PC-3 (cell line): ENCODE data around the gene TEDDM1. TPM values are rescaled to one million over a fixed set of nuclear protein-coding genes. Genes with fewer than 3 reads are reported as not detected.

Experiments
- ATAC-seq: fragments of 200-7000 bp; cut with Tn5 transposase; 2 replicates; pipeline ENCODE4 v1.9.1; 2020; ENCODE audit warnings: mild to moderate bottlenecking, moderate library complexity
- BruUV-seq: library from RNA; stranded (reverse); fragments of 400-500 nt; replicated peaks from 2 replicates; lab custom pipeline; 2021; lab: Mats Ljungman, UMichigan
- CTCF ChIA-PET: fragments of 300-600 bp; sonication (Branson Sonifier 250); formaldehyde crosslinking; loops from one replicate; lab custom pipeline; 2022; ENCODE audit warnings: antibody characterized with exemption; lab: Charles Lee
- POLR2A ChIA-PET: fragments of 300-600 bp; sonication (Branson Sonifier 250); formaldehyde crosslinking; loops from one replicate; lab custom pipeline; 2022; ENCODE audit warnings: antibody characterized with exemption; ENCODE audit not compliant: unreplicated experiment; lab: Charles Lee
- DNase-seq: peaks from one replicate; pipeline ENCODE4 v3.0.0-alpha.2; 2015
- H2AFZ ChIP-seq: fragments of 300-600 bp; sonication (generic); 2 replicates; pipeline ENCODE4 v1.6.0; 2016; ENCODE audit warnings: antibody characterized with exemption, low read length
- H3F3A ChIP-seq: fragments of 300-600 bp; sonication (generic); one replicate; pipeline ENCODE4 v1.6.0; 2017; ENCODE audit warnings: antibody characterized with exemption, low read length, control low read depth, mild to moderate bottlenecking; ENCODE audit not compliant: unreplicated experiment
- H3K27ac ChIP-seq: fragments of 300-600 bp; sonication (generic); 2 replicates; pipeline ENCODE4 v1.5.1; 2016; ENCODE audit warnings: mild to moderate bottlenecking, low read length
- H3K27me3 ChIP-seq: fragments of 300-600 bp; sonication (generic); 2 replicates; pipeline ENCODE4 v1.6.1; 2016; ENCODE audit warnings: low read length, mixed read lengths
- H3K36me3 ChIP-seq: fragments of 300-600 bp; sonication (generic); 2 replicates; pipeline ENCODE4 v1.6.1; 2016; ENCODE audit warnings: low read depth, mixed run types, low read length, mixed read lengths
- H3K4me1 ChIP-seq: fragments of 300-600 bp; sonication (generic); 2 replicates; pipeline ENCODE4 v1.5.1; 2016; ENCODE audit warnings: low read length; ENCODE audit not compliant: insufficient read depth
- H3K4me2 ChIP-seq: fragments of 300-600 bp; sonication (generic); 2 replicates; pipeline ENCODE4 v1.6.0; 2016; ENCODE audit warnings: low read length
- H3K4me3 ChIP-seq: fragments of 300-600 bp; sonication (generic); 2 replicates; pipeline ENCODE4 v1.5.1; 2016; ENCODE audit warnings: mild to moderate bottlenecking, low read length, mixed read lengths
- H3K79me2 ChIP-seq: fragments of 300-600 bp; sonication (generic); 2 replicates; pipeline ENCODE4 v1.6.1; 2017; ENCODE audit warnings: low read length, mixed read lengths
- H3K9ac ChIP-seq: fragments of 300-600 bp; sonication (generic); 2 replicates; pipeline ENCODE4 v1.6.0; 2016; ENCODE audit warnings: mild to moderate bottlenecking, low read length
- H3K9me2 ChIP-seq: fragments of 300-600 bp; sonication (generic); replicated peaks from 2 replicates; pipeline ENCODE4 v1.6.1; 2016; ENCODE audit warnings: mixed run types, low read length, mixed read lengths
- H3K9me3 ChIP-seq: fragments of 300-600 bp; sonication (generic); 2 replicates; pipeline ENCODE4 v1.6.1; 2016; ENCODE audit warnings: low read length, mixed read lengths
- H4K20me1 ChIP-seq: fragments of 300-600 bp; sonication (generic); 2 replicates; pipeline ENCODE4 v1.6.1; 2016; ENCODE audit warnings: low read length, mixed read lengths
- EZH2 ChIP-seq: fragments of 300-600 bp; sonication (generic); IDR thresholded peaks from one replicate; pipeline ENCODE4 v1.6.1; 2017; ENCODE audit warnings: antibody characterized with exemption, mild to moderate bottlenecking, low read length; ENCODE audit not compliant: unreplicated experiment
- EZH2phosphoT487 ChIP-seq: fragments of 300-600 bp; sonication (generic); IDR thresholded peaks from 2 replicates; pipeline ENCODE4 v1.6.1; 2018; ENCODE audit warnings: mild to moderate bottlenecking, antibody characterized with exemption, low read length, borderline replicate concordance
- intact Hi-C: fragments of 100-400 bp; cut with micrococcal nuclease; formaldehyde crosslinking; loops from 2 replicates; pipeline ENCODE4 v1.9.0; 2023
- total RNA-seq: library from RNA; depleted of rRNA; stranded (reverse); fragments of >200 nt; gene quantifications from 2 replicates; pipeline ENCODE4 v1.2.3, GENCODE V29; 2014
- TF ChIP-seq, protein P1 (sequence below): fragments of 300-600 bp; sonication (generic); conservative IDR thresholded peaks from 2 replicates; pipeline ENCODE4 v1.5.1; 2017; ENCODE audit warnings: antibody characterized with exemption, low read depth, mild to moderate bottlenecking, low read length

Gene TEDDM1
- total RNA-seq, 1 experiment from 2014 or later, result not detected

DNA sequence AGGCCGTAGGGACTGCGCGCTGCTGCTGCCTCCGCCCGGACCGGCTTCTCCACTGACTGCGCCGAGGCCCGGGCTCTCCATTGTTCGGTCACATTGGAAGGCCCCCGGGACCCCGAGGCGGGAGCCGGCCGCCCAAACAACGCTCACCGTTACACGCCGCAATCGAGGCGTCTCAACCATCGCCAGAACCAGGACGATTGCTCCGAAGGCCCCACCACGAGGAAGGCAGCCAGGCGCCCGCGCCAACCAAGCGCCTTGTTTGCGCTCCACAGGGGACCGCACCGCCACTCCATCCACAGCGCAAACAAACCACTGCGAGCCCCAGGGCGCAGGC is 9.5 kb downstream of the TEDDM1 start:
- Histone ChIP-seq H3K9me2 (no peaks in the 10 kb centered on the region), H2AFZ (no peak overlapping the region; the same call in 1 of the 2 replicates), H3K4me1 (peaks cover 12% of the 10 kb centered on the region), H3K27ac (peak overlapping the region; percentile 73), H3K4me3 (peak overlapping the region; percentile 95), H4K20me1 (peaks cover 31% of the 10 kb centered on the region), H3K27me3 (no peaks in the 10 kb centered on the region), H3K36me3 (peaks cover 28% of the 10 kb centered on the region), H3K9ac (peak overlapping the region; percentile 92), H3K9me3 (no peaks in the 10 kb centered on the region), H3K79me2 (peaks cover 41% of the 10 kb centered on the region), H3K4me2 (peak overlapping the region; percentile 97), H3F3A (no peaks in the 10 kb centered on the region)
- ChIA-PET CTCF (no interaction called here), POLR2A (no interaction called here)
- intact Hi-C loops, result loop anchor here (1.0 to 5.0 kb wide), 2 partner anchors 89 to 174 kb away; no protein-coding TSS in a partner anchor
- ATAC-seq (no peak; the same call in 1 of the 2 replicates), DNase-seq (no peak)
- no peak for TF ChIP-seq EZH2phosphoT487
- no peak for TF ChIP-seq EZH2
- TF ChIP-seq, protein P1, sequence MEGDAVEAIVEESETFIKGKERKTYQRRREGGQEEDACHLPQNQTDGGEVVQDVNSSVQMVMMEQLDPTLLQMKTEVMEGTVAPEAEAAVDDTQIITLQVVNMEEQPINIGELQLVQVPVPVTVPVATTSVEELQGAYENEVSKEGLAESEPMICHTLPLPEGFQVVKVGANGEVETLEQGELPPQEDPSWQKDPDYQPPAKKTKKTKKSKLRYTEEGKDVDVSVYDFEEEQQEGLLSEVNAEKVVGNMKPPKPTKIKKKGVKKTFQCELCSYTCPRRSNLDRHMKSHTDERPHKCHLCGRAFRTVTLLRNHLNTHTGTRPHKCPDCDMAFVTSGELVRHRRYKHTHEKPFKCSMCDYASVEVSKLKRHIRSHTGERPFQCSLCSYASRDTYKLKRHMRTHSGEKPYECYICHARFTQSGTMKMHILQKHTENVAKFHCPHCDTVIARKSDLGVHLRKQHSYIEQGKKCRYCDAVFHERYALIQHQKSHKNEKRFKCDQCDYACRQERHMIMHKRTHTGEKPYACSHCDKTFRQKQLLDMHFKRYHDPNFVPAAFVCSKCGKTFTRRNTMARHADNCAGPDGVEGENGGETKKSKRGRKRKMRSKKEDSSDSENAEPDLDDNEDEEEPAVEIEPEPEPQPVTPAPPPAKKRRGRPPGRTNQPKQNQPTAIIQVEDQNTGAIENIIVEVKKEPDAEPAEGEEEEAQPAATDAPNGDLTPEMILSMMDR, result no peak
- BruUV-seq, result no TSS peak

DNA sequence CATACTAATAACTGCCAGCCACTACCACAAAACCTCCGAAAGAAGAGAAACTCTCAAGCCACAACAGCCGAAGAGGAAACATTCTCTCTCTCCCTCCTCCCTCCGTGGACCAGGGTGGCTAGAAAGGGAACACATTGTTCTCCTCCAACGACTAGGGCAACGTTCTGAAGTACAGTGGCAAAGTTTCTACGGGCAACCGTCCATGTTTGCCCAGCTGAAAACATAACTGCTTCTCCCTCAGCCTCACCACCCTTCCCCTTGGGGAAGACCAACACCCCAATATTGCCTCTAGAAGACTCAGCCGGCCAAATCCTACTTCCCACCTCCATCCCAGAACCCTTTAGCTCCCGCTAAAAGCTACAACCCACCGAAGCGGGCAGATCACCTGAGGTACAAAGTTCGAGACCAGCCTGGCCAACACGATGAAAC is 10.8 kb downstream of the TEDDM1 start:
- no peaks in the 10 kb centered on the region for H3K9me2 ChIP-seq
- peak overlapping the region; percentile 95 for H3K4me3 ChIP-seq
- CTCF ChIA-PET, result no interaction called here
- H3K9me3 ChIP-seq, result no peaks in the 10 kb centered on the region
- peak overlapping the region; percentile 97 for H3K4me2 ChIP-seq
- no TSS peak for BruUV-seq
- peaks cover 31% of the 10 kb centered on the region for H4K20me1 ChIP-seq
- peaks cover 37% of the 10 kb centered on the region for H3K36me3 ChIP-seq
- peaks cover 41% of the 10 kb centered on the region for H3K79me2 ChIP-seq
- H3K27ac ChIP-seq, result no peak overlapping the region
- no peak overlapping the region for H2AFZ ChIP-seq
- DNase-seq (no peak), ATAC-seq (no peak)
- intact Hi-C loops, result loop anchor here (5.0 kb wide), 1 partner anchor 87 kb away; no protein-coding TSS in a partner anchor
- no peaks in the 10 kb centered on the region for H3K27me3 ChIP-seq
- no peaks in the 10 kb centered on the region for H3F3A ChIP-seq
- POLR2A ChIA-PET, result interaction anchor here (0.7 kb wide), 1 partner anchor 30 kb away, joined by 12 read pairs; no protein-coding TSS in a partner anchor
- H3K4me1 ChIP-seq, result peaks cover 12% of the 10 kb centered on the region
- peak overlapping the region; percentile 92 for H3K9ac ChIP-seq
- TF ChIP-seq, protein P1, result no peak
- TF ChIP-seq EZH2 (no peak), EZH2phosphoT487 (no peak)

DNA sequence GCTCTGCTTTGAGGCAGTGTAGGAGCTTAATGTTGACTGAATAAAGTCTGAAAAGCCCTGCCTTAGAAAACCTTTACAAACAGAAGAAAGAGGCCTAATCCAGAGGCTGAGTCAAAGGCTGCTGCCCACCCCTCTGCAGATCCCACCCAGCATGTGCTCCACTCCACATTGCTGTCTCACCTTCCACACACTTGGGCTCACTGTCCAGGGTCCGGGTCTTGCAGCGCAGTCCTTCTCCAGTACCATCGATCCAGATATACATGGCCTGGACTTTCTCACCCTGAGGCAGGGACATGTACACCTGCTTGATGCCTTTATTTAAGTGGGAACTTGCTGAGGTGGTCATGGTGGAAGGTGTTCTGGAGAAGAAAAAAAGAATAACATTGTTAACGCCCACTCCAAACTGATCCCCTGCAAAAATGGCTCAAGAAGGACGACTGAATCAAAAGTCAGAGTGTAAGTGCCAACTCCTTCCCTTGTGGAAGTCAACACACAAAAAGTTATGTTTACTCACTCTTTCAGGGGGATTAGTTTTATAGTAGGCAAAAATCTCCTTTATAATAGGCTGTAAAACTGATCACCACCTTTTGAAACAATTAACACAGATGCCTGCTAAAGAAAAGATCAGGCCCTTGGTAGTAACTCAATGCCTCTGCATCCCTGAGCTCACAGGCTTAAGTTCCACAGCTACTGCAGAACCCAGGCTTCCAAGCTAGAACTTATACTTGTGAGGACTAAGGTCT is 11.9 kb downstream of the TEDDM1 start:
- intact Hi-C loops, result no loop called here
- Histone ChIP-seq H2AFZ (no peak overlapping the region), H3K27ac (no peak overlapping the region), H3K36me3 (peaks cover 46% of the 10 kb centered on the region), H3K4me1 (peaks cover 12% of the 10 kb centered on the region), H3K9me3 (no peaks in the 10 kb centered on the region), H3K79me2 (peaks cover 41% of the 10 kb centered on the region), H3F3A (no peaks in the 10 kb centered on the region), H3K9ac (no peak overlapping the region), H3K4me3 (peak overlapping the region; percentile 95), H4K20me1 (peaks cover 31% of the 10 kb centered on the region), H3K4me2 (peak overlapping the region; percentile 97), H3K27me3 (no peaks in the 10 kb centered on the region), H3K9me2 (no peaks in the 10 kb centered on the region)
- DNase-seq, result no peak
- ChIA-PET CTCF (no interaction called here), POLR2A (no interaction called here)
- TF ChIP-seq EZH2phosphoT487, result no peak
- TF ChIP-seq EZH2, result no peak
- TF ChIP-seq, protein P1, result no peak
- BruUV-seq, result no TSS peak
- no peak for ATAC-seq
